Kidney capillary endothelial cell (primary cell): Measurements from ENCODE around the gene GPR42.
"Not testable (repeated sequence)": the region's sequence is repeated elsewhere in the genome, so short reads cannot be mapped to it uniquely, and the experiment has no call there.

Experiments used
- DNase-seq: peaks from one replicate; pipeline ENCODE4 v3.0.0-alpha.2; 2018; ENCODE audit warnings: low spot score

Gene GPR42

DNA sequence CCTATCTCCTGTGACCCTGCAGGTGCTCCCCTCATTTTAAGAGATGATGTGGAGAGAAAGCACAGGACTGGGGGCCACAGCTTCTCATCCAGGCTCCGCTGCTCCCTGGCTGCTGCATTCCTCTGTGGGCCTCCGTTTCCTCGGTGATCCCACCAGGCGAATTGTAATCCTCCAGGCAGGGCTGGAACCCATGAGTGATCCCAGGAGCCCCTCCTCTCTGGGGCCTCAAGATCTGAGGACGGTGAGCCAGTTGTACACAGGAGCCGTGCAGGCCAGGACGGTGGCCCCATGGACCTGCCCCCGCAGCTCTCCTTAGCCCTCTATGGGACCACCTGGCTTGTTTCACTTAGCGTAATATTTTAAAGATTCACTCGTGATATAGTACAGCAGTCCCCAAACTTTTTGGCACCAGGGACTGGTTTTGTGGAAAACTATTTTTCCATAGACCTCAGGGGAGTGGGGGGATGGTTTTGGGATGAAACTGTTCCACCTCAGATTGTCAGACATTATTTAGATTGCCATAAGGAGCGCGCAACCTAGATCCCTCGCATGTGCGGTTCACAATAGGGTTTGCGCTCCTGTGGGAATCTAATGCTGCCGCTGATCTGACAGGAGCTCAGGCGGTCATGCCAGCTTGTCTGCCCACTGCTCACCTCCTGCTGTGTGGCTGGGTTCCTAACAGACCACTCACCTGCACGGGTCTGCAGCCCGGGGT, 7.0 kb upstream of the GPR42 start:
- DNase-seq, result no peak

DNA sequence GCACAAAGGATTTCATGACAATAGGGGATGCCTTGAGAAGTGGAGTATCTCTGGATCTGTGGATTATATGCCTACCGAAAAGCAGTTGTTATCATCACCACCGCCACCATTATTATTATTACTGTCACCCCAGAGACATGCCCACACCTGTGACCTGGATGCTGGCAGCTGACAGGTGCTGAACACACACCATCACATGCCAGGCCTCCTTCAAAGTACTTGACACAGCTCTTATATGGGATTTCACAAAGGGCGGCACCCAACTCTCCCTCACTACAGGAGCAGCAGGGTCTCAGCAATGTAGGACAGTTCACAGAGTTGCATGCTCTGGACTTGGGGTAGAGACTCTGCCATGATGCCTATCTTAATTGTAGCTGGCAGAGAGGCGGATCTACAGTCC, 5.6 kb upstream of the GPR42 start:
- no peak for DNase-seq

DNA sequence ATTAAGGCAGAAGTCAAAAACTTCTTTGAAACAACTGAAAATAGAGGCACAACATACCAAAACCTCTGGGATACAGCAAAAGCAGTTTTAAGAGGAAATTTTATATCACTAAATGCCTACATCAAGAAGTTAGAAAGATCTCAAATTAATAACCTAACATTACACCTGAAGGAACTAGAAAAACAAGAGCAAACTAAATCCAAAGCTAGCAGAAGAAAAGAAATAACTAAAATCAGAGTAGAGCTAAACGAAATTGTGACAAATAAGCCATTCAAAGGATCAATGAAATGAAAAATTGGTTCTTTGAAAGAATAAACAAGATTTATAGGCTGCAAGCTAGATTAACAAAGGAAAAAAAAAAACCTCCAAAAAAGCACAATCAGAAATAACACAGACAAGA, 2.5 kb upstream of the GPR42 start:
- no peak for DNase-seq

DNA sequence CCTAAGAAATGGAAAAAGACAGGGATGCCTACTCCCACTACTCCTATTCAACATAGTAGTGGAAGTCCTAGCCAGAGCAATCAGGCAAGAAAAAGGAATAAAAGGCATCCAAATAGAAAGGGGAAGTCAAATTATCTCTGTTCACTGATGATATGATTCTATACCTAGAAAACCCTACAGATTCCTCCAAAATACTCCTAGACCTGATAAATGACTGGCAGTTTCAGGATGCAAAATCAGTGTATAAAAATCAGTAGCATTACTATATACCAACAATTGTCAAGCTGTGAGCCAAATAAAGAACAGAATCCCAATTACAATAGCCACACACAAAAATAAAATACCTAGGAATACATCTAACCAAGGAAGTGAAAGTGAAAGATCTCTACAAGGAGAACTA, 1.3 kb upstream of the GPR42 start:
- no peak for DNase-seq

DNA sequence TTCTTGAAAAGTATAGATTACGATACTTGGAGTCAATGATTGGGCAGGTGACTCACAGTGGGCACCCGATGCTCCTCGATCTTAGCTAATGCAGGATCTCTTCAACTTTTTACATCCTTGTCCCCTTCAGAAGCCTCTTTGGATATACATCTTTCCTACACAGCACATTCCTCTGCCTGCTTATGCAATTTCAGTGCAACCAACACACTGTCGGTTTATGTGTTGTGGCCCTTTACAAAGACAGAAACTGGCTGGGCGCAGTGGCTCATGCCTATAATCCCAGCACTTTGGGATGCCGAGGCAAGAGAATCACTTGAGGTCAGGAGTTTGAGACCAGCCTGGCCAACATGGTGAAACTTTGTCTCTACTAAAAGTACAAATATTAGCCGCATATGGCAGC, 2.6 kb downstream of the GPR42 start:
- DNase-seq, result no peak

DNA sequence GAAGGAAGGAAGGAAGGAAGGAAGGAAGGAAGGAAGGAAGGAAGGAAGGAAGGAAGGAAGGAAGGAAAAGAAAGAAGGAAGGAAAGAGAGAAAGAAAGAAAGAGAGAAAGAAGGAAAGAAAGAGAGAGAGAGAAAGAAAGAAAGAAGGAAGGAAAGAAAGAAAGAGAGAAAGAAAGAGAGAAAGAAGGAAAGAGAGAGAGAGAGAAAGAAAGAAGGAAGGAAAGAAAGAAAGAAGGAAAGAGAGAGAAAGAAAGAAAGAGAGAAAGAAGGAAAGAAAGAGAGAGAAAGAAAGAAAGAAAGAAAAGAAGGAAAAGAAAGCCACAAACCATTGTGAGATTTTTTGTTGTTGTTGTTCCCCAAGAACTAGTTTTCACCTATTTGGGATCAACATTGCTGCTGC, 3.2 kb downstream of the GPR42 start:
- DNase-seq, result not testable (repeated sequence)

DNA sequence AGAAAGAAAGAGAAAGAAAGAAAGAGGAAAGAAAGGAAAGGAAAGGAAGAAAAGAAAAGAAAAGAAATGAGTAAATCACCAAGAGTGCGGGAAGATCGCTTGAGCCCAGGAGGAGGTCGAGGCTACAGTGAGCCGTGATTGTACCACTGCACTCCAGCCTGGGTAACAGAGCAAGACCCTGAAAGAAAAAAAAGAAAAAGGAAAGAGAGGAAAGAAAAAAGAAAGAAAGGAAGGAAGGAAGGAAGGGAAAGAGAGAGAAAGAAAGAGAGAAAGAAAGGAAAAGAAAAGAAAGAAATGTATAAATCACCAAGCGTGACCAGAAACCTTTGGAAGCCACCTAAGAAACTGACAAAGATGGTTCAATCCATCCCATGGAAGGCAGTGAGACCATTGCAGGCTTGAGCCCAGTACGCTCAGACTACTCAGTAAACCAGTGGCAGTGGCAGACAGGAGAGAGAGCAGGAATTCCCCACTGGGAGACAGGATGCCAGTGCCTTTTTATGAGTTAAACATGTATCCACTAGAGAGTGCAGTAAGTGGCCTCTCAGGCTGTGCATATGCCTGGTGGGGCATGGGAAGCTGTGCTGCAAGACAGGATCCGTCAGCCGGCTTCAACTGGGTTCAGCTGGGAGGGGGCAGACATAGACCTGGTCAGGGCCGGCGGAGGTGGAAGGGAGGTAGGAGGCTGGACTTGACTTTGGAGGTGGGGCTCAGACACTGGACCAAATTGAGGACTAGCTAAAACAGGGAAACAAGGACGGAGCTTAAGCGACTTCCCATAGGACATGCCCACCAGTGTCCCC, 4.8 kb downstream of the GPR42 start:
- no peak for DNase-seq

DNA sequence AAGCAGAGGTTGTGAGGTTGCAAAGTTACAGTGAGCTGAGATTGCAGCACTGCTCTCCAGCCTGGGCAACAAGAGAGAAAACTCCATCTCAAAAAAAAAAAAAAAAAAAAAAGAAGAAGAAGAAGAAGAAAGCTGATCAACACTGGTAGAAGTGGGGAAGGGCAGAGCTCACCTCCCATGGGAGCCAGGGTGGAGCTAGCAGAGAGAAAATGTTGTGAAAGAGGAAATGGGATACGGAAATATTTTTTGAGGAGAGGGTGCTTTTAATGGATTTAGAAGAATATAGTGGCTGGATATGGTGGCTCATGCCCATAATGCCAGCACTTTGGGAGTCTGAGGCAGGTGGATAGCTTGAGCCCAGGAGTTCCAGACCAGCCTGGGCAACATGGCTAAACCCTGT, 6.8 kb downstream of the GPR42 start:
- no peak for DNase-seq

DNA sequence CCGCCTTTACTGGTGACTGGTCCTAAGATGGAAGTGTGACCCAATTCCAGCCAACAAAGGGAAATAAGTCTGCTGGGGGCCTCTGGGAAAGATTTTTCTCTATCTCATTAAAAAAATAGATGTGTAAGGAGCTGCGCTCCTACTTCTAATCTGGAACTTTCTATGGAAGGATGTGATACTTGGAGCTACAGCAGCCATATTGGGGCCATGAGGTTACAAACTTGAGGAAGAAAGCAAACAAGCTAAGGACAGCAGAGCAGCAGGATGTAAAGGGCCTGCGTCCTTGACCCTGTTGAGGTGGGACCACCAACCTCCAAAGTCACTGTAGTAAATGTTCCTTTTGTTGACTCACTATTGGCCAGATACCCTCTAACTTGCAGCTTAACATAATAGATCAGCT, 7.5 kb downstream of the GPR42 start:
- no peak for DNase-seq

DNA sequence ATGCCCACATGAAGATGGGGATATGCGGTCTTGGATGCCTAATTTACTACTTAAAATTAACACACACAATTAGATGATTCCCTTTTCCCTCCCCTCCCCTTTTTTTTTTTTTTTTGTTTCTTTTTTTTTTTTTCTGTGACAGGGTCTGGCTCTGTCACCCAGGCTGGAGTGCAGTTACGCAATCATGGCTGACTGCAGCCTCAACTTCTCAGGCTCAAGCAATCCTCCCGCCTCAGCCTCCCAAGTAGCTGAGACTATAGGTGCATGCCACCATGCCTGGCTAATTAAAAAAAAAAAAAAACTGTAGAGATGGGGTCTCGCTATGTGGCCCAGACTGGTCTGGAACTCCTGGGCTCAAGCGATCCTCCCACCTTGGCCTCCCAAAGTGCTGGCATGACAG, 8.7 kb downstream of the GPR42 start:
- not testable (repeated sequence) for DNase-seq

DNA sequence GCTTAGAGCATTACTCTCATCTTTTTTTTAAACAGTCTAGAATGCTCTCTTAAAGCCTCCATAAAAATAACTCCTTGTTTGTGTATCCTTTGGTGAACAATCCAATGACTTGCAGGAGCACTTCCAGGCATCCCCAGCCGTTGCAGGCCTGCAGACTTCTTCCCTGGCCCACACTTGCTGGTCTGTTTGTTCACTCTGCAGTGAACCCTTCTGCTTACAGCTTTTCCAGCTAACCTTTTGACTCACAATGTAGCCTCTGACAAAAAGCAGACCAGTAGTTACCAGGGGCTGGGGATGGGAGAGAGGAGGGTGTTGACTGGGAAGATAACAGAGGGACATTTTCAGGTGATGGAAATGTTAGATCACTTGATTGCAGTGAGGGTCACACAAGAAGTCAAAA, 9.1 kb downstream of the GPR42 start:
- DNase-seq, result no peak

DNA sequence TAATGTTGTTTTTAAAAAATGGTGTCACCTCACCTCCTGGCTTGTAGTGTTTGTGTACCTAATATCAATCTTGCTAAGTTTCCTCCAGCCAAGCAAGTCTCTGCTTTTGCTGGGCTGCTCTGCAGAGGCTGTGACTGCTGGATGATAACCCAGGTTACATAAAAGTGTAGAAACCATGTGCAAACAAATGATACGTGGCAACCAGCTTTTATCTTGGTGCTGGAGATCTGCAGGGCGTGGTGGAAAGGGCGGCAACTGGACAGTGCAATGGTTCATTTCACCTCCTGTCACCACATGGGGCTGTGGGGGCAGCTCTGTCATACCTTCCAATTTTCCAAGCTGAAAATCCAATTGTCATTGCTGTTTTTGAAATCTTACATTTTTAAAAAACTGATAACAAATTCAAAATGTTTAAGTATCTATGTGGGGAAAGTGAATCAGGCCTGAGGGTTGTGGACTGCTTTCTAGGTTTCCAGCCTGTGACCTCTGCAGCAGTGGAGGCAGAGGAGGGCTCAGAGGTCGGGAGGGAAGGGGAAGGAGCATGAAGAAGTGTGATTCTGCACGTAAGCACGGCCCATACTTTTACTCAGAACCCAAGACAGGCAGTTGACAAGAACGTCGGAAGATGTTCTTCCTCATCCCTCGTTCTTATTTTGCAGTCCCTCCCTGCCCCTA, 9.7 kb downstream of the GPR42 start:
- no peak for DNase-seq

DNA sequence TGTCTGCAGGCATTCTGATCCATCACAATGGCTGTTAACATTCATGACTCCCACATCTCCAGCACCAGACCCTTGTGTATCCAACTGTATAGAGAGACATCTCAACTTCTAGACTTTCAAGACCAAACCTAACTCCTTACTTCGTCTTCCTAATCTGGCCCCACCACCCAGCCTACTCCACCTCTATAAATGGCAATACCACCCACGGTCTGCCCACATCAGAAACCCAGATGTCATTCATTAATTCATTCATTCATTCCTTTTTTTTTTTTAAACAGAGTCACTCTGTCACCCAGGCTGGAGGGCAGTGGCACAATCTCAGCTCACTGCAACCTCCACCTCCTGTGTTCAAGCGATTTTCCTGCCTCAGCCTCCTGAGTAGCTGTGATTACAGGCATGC, 10.4 kb downstream of the GPR42 start:
- no peak for DNase-seq

DNA sequence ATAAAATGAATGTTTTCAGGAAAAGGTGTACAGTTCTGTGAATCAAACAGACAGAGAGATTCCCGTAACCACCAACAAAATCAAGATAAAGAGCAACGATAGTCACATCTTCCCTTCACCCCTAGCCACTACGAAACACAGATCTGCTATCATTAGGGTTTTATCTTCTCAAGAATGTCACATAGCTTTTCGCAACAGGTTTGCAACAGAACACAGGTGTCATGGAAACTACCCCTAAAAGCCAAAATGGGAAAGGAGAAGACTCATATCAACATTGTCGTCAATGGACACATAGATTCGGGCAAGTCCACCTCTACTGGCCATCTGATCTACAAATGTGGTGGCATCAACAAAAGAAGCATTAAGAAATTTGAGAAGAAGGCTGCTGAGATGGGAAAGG, 11.1 kb downstream of the GPR42 start:
- DNase-seq, result no peak

DNA sequence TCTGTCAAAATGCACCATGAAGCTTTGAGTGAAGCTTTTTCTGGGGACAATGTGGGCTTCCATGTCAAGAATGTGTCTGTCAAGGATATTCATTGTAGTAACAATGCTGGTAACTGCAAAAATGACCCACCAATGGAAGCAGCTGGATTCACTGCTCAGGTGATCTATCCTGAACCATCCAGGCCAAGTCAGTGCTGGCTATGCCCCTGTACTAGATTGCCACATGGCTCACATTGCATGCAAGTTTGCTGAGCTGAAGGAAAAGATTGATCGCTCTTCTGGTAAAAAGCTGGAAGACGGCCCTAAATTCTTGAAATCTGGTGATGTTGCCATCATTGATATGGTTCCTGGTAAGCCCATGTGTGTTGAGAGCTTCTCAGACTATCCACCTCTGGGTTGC, 12.7 kb downstream of the GPR42 start:
- no peak for DNase-seq

DNA sequence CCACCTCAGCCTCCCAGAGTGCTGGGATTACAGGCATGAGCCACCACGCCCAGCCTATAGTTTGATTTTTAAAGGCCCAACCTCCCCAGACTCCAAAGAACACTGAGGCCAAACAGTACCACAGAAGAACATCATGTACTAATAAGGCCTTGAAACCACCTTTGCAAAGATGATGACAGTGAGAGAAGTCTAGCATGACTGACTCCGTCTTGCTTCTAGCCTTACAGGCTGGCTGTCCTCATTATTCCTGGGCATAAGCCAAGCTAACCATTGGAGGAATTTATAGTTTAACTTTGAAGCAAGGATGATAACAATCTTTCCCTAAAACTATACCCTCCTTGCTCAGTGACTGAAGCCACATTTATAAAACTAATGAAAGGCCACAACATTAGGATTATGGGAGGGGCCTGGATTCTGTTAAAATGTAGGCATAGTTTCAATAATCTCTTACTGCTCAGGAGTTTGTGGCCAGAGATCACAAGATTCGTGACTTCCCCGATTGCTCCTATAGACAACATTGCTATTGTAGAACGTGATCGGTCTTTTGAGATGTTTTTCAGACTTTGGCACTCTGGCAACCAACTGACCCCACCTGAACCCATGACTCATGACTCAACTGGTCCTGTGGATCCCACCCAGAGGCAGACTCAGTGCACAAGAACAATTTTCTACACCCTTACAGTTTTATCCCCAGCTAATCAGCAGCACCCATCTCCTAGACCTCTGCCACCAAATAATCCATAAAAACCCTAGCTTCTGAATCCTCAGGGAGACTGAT, 17.6 kb downstream of the GPR42 start:
- DNase-seq, result no peak

DNA sequence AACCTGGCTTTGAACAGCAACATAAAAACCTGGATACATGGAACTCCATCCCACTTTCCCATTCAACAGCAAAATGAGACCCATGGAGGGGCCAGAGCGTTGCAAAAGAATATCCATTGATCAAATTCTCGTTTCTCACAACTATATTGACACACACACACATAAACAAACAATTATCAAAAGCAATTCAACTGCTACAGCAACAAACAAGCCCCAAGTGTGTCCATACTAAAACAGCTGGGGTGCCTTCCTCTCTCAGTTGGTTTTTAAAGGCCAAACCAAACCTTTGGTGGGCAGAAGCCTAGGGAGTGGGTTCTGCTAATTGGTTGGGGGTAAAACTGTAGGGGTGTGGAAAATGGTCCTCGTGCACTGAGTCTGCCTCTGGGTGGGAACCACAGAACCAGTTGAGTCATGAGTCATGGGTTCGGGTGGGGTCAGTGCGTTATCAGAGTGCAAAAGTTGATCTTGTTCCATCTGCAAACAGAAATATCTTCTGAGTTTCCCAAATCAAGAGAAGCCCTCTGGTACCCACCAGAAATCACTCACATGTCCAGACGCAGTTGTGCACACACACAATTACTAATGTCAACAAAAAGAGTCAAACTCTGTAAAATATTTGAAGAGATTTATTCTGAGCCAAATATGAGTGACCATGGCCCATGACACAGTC, 18.5 kb downstream of the GPR42 start:
- DNase-seq, result no peak

DNA sequence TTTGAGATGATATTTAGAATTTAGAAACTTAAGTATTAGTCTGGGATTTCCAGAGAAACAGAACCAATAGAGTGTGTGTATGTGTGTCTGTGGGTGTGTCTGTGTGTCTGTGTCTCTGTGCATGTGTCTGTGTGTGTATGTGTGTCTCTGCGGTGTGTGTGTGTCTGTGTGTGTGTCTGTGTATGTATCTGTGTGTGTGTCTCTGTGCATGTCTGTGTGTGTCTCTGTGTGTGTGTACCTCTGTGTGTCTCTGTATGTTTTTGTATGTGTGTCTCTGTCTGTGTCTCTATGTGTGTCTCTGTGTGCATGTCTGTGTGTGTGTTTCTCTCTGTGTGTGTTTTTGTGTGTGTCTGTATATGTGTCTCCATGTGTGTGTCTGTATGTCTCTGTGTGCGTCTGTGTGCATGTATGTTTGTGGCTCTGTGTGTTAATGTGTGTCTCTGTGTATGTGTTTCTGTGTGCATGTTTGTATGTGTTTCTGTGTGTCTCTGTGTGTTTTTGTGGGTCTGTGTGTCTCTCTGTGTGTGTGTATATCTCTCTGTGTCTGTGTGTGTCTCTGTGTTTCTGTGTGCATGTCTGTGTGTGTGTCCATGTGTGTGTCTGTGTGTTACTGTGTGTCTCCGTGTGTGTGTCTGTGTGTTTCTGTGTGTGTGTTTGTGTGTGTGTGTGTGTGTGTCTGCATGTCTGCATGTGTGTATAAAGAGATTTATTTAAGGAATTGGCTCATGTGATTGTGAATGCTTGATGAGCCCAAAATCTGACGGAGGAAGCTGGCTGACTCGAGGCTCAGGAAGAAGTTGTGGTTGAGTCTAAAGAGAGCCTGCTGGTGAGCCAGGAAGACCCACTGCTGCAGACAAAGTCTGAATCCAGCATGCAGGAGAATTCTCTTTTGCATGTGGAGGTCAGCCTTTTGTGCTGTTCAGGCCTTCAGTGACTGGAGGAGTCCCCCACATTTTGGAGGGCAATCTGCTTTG, 22.2 kb downstream of the GPR42 start:
- DNase-seq, result no peak

DNA sequence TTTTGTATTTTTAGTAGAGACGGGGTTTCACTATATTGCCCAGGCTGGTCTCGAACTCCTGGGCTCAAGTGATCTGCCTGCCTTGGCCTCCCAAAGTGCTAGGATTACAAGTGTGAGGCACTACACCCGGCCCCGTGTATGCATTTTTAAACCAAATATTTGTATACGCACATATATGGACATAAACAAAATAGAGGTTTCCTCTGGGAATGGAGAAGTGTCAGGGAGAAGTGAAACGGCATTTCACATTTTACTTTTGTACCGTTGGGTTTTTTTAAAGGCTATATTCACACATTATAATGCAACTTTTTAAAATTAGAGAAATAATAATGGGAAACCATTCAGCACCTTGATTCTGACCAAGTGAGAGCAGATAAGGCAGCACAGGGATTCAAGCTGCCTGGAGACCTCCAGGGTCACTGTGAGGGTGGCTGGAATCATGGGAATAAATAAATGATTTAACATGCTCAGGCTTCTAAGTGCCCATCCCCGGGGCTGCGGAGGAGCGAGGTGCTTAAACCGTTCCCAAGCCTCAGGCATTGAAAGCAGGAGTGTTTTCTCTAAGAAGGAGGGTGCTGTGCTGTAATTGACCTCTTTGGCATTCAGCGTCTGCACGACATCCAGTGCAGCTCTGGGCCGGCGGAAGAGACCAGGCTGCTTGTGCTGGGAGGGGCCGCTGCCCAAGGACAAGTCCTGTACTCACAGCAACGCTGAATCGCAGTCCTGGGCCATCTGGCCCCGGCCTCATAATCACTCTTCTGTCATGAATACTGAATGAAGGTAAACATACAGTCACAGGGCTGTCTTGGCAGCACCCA, 24.7 kb downstream of the GPR42 start:
- DNase-seq, result no peak
